HG03575 (cell line): ENCODE results near the gene FNDC3B.
A peak's percentile ranks its signal among the peaks of the same experiment; 100 is the strongest.

Source experiments
- ATAC-seq: cut with Tn5 transposase; IDR thresholded peaks from one replicate; pipeline ENCODE4 v1.9.1; 2021; ENCODE audit not compliant: unreplicated experiment, insufficient number of reproducible peaks, low FRiP score; ENCODE audit errors: extremely low read depth

Gene FNDC3B

DNA sequence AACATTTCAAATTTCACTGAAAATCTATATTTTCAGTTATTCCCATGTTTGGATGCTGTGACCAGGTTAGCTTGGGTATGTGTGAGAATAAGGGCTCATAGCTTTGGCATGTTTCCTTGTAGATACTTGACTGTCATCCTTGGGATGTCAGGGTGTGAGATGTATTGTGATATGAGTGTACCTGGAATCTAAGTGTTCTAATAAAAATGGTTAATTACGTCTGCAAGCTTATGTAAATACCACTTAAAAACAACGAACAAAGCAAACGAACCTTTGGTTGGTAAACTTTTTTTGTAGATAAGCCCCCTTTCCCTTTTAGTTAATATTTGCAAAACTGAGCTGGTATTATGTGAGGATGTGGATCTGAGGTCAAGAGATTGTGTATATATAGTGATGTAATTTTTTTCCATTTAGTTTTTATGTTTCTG is 63.5 kb downstream of the FNDC3B start:
- no peak for ATAC-seq

DNA sequence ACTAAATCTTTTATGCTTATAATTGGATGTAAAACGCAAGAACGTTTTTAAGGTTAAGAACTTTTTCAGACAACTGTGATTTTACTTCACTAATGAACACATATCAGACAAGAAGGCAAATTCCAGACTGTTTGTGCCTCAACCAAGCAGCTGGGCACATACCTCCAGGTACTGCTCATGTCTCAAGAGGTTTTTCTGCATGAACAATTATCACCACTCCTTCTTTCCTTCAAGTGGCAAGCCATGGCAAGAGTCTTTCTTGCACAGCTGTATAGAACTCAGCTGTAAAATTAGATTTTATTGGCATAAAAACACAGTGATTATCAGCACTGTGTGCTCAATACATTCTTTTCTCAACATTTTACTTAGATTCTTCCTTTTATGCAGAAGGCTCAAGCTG is 64.3 kb downstream of the FNDC3B start:
- ATAC-seq = no peak

DNA sequence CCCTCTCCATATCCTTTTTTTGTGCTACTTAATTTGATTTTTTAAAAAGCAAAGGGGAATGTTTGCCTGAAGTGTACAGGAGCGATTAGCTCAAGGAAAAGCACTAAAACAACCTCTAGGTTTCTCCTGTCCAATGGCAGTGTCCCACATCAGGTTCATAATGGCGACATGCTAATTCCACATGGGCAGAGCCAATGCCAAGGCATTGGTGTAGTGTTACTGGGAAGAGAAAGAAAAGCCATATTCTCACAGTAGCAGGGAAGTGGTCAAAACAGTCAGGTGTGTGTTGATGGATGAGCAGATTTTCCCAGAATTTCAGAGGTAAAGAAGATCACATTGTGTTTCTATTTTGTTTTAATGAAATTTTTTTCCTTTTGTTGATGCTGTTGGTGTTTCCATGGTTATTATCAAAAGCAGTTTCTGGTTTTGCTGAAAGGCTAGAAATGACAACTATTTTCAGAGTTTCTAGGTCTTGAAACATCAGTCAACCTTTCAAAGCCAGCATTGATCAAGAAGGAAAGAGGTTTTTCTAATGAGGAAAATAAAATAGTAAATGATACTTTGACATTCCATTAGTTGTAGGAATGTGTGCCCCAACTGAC is 65.2 kb downstream of the FNDC3B start:
- ATAC-seq = no peak

DNA sequence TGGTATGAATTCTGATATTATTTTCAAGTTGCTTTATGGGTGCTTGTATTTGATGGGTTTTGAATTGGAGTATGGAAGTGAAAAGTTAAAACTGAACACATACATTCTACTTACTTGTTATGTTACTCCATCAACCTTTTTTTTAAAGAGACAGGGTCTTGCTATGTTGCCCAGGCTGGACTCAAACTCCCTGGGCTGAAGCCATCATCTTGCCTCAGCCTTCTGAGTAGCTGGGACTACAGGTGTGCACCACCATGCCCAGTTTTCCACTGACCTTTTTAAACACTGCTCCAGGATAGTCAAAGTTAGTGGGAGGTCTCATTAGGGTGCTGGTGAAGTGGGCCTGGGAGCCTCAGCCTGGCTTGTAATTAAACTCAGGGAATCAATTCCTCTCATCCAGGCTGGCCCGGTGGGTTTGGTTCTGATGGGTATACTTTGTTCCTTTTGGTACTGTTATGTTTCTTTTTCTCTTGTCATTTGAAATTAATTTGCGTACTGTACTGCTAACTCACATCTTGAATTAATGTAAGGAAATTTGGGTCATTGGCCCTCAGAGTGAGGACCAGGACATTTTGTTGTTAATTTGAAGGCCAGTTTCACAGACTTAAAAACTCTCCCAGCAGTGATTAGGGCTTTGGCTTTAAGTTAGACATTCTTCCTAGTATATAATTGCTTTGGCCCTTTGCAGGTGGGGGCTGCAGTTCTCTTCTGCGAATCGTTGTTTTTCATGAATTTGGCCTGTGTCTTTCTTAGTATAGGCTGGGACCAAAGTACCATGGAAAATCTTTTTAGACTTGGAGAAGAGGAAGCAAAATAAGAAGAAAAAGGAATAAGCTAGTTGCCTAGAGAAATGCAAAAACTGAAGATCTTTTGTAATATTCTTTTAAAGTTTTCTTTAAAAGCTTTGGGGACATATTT is 66.9 kb downstream of the FNDC3B start:
- no peak for ATAC-seq

DNA sequence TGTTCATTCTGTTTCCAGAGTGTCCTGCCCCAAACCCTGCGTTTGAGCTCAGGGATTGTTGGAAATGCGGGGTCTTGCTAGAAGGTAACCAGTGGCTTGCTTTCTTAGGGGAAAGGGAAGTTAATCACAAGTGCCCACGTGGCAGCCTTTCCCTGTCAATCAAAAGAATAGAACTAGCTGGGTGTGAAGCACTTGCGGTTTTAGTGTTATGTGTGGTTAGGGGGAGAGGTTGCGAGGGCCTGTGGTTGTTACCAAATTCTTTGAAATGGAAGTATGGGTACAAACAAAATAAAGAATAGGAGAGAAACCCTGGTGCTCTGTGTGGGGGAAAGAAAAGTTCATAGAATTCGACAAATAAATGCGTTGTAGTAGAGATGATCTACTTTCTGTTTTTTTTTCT is 67.6 kb downstream of the FNDC3B start:
- ATAC-seq = peak; percentile 15

DNA sequence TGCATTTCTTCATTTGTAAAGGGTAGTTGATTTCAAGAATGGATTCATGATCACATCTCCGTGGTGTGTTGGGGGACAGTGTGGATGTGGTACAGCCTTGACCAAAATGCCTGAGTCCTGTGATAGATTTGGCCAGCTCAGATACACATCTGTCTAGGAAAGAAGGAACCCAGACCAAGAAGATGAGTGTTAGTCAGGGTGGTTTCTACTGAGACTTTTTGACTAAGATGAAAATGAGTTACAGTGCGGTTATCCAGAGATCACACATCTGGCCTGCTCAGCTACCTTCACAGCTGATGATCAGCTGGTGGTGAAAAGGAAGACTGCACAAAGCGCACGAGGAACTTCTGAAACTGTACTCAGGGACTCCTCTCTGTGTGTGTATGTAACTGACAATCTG is 68.0 kb downstream of the FNDC3B start:
- peak; percentile 88 for ATAC-seq

DNA sequence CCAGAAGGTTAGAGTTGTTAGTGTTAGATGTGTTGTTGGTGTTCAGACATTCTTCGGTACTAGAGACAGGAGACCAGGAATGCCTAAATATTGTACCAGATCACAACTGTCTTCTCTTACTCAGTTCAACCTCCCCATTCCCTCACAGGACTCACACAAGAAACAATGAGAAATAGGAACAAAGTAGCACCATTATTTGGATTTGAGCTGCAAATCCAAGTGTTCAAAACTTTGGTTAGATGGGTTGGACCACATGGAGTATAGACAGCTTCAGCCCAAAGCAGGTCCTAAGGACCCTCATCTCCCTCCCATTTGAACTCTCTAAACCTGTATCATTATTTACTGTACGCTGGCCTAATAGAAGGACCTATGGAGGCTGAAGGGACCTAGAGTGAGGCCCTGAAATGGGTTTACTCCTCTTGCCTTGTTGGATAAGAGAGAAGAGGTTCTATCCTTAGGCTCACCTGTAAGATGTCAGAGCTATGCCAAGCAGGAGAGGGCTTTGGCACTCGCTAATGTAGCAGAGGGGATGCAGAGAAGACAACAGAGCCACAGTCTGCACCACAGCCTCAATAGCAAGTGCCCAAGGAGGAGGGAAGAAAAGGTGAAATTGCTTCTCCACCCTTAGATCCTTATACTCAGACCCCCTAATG is 70.9 kb downstream of the FNDC3B start:
- ATAC-seq = no peak

DNA sequence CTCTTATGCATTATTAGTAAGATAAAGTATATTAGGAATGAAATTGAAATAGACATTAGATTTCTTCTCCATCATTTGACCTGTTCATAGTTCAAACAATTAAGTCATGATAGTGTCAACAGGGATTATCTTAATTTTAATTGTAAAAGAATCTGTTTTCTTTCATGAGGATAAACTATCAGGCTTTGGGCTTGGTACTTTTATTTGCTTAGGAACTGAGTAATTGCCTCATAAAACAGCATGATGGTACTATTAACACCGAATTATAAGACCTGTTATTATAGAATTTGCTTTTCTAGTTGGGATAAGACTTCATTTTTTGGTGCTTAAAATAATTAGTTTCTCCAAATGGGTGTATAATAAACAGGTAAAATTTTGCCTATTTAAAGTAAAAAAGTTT is 71.8 kb downstream of the FNDC3B start:
- ATAC-seq = no peak

DNA sequence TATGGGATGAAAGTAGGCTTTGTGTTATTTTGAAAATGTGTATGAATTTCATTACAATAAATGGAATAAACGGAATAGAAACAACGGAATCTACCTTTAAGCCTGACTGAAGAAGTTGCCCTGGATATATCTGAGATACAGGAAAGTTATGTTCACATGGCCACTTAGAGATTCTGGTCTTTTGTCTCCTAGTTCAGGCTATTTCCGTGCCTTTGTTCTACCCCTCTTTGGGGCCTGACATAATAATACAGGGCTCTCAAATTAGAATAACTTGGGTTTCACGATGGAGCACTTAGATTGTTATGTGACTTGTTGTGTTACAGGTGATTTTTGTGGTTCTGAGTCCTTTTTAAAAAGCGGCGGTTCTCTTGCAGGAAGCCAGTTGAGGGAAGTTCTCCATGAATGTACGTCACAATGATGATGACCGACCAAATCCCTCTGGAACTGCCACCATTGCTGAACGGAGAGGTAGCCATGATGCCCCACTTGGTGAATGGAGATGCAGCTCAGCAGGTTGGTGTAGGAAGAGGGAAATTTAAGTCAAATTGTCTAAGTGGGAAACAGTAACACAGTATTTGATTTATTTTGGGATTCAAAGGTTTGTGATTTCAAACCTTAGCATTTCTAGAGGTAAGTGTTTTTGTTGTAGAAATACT is 72.8 kb downstream of the FNDC3B start:
- ATAC-seq = no peak

DNA sequence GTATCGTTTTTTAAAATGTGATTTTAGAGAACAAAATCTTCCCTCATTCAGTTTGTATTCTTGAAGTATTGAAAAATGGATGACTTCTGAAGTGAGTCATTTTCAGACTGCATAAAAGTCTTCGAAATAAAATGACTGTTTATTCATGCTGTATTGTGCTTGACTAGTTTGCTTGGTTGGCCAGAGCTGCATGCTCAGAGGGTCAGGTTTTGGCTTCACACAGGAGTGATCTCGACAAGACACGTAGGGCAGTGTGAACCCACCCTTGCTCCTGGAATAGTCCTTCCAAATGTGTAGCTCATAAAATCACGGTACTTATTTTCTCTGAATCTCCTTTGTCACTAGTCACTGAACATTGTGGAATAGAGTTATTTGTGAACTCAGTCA is 73.3 kb downstream of the FNDC3B start:
- no peak for ATAC-seq

DNA sequence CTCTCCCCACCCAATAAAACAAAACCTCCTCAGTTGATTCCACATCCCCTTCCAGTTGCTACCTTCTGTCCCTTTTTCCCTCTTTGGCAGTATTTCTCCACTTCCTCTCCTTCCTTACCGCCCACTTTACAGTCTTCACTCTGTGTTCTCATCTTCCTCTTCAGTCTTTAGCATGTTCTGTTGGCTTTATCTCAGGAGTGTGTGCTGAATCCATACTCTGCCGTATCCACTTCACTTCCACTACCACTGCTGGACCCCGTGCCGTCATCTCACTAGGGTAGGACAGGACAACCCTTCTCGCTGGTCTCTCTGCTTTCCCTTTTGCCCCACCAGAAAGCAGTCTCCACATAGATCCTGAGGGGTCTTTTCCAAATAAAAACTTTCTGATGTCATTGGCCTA is 74.3 kb downstream of the FNDC3B start:
- ATAC-seq = no peak

DNA sequence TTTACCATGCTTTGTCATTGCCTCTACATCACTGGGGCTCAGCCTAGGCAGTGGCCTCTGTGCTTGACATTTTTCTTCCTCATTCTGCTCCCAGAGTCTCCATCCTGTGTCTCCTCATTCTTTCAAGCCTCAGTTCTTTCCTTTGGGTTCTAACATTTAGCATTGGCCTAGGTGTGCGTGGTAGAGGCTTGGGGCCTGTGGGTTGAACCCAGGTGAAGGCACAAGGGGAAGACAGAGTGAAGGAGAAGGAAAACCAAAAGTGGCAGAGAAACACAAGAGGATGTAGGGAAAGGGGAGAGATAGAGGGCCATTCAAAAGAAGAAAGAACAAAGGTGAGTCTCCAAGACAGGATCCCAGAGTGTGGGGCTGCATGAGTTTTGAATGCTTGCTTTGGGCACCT is 75.7 kb downstream of the FNDC3B start:
- no peak for ATAC-seq

DNA sequence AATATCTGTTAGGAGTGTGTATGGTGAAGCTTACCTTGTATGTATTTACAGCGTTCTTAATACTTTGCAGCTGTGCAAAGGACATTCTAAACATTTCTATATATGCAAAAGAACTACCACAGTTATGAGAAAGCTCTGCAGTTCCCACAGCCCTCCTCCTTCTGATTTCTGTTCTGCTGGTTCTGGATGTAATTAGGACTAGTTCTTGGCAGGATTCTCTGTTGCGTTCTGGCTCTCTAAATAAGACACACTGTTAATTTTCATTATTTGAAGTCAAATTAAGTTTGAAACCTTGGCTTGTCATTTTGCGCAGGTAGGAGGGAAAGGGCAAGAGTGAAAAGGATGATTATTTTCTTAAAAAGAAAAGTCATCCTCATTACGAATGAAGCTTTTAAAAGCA is 76.4 kb downstream of the FNDC3B start:
- no peak for ATAC-seq

DNA sequence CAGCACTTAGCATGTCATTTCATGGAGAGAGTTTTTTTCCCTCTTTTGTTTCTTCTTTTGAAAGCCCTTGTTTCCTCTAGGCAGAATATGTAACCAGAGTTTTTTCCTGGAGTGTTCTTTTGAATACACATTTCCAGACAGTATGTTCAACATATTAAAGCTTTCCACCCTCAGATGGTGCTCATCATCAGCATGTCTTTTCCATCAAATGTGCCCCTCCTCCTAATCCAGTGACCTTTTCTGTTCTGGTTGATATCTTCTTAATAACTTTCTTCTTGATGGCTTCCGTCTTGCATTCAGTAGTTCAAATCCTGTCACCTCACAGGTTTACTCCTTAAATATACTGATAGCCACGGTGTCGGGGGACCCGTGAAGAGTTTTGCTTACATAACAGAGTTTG is 78.6 kb downstream of the FNDC3B start:
- ATAC-seq = no peak

DNA sequence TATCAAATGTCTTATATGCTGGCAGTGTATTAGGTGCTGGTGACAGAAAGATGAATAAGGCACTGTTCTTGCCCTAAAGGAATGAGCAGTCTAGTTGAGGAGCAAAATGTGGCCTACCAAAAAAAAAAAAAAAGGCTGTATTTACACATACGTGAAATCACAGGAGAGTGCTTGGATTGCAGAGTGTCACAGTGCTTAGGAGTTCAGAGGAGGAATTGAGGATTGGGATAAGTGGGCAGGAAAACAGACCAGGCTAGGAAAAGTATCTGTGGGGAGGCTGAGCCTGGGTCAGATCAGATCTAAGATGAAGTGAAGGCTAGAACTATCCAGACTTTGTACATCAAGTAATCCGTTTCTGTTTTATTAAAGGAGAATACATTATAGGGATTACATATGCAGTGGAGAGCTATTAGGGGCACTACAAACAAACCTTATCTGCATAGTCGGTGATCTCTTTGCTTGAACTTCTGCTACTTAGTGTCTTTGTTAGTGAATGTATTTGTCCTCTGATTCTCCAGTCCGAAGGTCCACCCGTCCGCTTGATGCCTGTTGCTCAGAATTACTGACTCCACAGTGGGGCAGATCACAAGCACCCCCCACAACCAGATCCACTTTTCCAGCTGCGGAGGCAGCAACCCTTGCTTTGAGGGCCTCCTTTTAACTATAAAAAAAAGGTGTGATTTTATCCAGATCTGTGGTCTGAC is 80.0 kb downstream of the FNDC3B start:
- ATAC-seq = no peak

DNA sequence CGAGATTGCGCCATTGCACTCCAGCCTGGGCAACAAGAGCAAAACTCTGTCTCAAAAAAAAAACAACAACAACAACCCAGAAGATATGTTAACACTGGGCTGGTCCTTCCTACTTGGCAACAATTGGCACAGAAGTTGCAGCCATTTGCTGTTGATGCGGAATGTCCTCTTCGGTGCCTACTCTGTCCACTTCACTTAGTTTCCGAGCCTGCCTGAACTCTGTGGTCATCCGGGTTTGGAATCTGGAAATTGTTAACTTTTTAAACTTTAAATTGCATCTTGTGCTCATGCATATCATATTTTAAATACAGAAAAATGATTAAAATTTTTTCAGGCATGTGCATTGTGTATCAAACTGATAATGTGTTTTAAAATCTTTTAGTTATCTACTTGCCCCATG is 81.5 kb downstream of the FNDC3B start:
- no peak for ATAC-seq

DNA sequence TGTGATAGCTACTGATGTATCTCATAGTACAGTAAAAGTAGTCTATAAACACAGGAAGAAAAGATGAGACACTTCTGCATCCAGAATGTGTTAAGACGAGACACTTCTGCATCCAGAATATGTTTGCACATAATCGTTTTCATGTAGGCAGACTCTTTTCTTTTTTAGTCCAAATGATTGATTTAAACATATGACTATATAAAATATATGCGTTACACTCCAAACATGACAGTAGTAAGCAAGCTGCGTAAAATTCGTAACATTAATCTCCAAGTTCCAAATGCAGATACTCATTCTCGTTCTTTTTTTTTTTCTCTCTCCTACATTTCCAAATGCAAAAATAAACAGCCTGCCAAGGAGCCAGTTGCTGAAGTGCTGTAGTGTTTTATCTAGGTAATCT is 82.6 kb downstream of the FNDC3B start:
- no peak for ATAC-seq

DNA sequence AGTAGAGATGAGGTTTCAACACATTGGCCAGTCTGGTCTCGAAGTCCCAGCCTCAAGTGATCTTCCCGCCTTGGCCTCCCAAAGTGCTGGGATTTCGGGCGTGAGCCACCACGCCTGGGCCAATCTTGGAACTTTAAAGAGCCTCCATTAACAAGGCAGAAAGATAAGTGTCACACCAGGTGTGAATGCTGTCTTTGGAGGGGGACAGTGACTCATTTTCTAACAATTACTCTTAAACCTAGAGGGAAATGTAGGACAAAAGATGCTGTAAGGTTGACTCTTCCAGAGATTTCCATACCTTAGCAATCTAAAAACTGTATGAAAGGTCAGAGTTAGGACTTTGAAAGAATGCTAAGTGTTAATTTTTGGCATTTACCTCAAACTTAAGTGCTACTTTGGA is 84.9 kb downstream of the FNDC3B start:
- ATAC-seq = no peak

DNA sequence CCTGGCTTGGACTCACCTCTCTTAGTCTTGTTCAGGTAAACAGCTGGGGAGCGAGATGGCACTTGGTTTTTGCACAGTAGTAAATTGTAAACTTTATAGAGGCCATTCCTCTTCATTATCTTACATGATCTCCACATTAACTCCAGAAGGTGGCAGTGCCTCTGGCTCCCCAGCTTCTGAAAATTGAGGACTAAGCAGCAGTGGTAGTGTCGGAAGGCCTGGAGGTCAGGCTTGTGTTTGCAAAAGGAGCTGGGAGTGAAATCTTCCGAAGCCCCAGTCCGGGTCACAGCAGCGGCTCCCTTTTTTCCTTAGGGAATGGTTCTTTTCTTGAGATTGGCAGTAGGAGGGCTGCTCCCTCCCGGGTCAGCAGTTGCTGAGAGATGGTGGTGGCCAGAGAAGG is 85.7 kb downstream of the FNDC3B start:
- ATAC-seq = no peak
